ENCODE results near the gene PPARGC1A. TPM values are rescaled to one million over a fixed set of nuclear protein-coding genes. Genes with fewer than 3 reads are reported as not detected.

Gene PPARGC1A, protein sequence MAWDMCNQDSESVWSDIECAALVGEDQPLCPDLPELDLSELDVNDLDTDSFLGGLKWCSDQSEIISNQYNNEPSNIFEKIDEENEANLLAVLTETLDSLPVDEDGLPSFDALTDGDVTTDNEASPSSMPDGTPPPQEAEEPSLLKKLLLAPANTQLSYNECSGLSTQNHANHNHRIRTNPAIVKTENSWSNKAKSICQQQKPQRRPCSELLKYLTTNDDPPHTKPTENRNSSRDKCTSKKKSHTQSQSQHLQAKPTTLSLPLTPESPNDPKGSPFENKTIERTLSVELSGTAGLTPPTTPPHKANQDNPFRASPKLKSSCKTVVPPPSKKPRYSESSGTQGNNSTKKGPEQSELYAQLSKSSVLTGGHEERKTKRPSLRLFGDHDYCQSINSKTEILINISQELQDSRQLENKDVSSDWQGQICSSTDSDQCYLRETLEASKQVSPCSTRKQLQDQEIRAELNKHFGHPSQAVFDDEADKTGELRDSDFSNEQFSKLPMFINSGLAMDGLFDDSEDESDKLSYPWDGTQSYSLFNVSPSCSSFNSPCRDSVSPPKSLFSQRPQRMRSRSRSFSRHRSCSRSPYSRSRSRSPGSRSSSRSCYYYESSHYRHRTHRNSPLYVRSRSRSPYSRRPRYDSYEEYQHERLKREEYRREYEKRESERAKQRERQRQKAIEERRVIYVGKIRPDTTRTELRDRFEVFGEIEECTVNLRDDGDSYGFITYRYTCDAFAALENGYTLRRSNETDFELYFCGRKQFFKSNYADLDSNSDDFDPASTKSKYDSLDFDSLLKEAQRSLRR
- total RNA-seq, result under 0.01 and 7.4 TPM in 2 replicates

DNA sequence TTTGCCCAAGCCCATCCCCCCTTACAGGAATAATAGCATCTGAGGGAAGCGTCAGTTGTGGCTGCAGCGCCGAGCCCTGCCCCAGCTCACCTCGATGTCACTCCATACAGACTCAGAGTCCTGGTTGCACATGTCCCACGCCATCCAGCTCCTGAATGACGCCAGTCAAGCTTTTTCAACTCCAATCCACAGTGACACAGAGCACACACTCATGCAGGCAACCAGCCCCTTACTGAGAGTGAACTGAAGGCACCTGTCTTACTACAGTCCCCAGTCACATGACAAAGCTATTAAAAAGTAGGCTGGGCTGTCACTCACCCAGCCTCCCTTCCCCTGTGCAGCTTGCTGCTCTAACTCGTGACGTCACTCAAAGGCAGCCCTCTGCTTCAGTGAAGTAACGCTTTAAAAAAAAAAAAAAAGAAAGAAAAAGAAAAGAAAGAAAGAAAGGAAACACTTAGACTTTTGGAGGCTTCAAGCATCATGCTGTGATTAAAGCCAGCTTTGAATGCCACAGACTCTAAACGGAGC, at the start of gene PPARGC1A:
Gene PPARGC1A (minus strand): TSS at position 234 of the 528 bp plus-strand sequence. CDS start 90 bp downstream, at position 144.

